RWPE1 (cell line): ENCODE results near the gene MRC2.

Experiments used
- CTCF ChIA-PET: fragments of 350-600 bp; sonication (Branson Sonifier 250); formaldehyde crosslinking; extraction: SDS; loops from one replicate; lab custom pipeline; 2021; lab: Yijun Ruan, JAX
- POLR2A ChIA-PET: fragments of 400-600 bp; formaldehyde crosslinking; extraction: SDS; loops from one replicate; lab custom pipeline; 2020; ENCODE audit warnings: antibody characterized with exemption; ENCODE audit not compliant: low non-redundant PET; lab: Yijun Ruan, JAX
- DNase-seq: peaks from one replicate; pipeline ENCODE4 v3.0.0; 2012; ENCODE audit warnings: low spot score
- H3K27ac ChIP-seq: fragments of 450-650 bp; 2 replicates; pipeline ENCODE4 v1.5.1; 2017
- TF ChIP-seq, protein P1 (sequence below): fragments of 450-650 bp; conservative IDR thresholded peaks from 2 replicates; pipeline ENCODE4 v1.5.1; 2017; ENCODE audit warnings: low read depth, mild to moderate bottlenecking

The MRC2 gene

DNA sequence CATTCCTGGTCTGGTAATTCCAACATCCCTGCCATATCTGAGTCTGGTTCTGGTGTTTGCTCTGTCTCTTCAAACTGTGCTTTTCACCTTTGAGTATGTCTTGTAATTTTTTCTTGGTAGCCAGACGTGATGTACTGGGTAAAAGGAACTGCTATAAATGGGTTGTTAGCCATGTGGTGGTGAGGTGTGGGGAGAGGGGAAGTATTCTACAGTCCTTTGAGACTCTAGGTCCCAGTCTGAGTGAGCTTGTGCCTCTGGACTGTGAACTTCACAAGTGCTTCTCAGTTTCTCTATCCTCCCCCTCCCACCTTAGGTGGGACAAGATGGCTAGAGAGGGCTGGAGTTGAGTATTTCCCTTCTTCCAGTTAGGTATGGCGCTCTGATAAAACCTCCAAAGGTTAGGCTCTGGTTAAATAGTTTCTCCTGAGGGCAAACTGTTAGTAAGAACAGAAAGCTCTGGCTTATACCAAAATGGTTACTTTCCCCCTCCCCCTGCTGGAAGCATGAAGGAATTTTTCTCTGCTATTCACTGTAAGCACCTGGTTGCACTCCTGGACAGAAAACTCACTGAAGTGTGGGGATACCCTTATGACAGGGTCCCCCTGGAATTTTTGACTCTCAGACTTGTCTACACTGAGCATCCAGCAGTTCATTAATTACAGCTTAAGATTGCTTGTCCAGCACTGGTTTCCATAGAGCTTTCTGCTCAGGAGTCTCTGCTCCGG, 92.8 kb downstream of the MRC2 start:
- CTCF ChIA-PET: interaction anchor here (0.7 to 0.9 kb wide), 6 partner anchors 12 to 143 kb away, joined by 3 to 9 read pairs (median 3); no protein-coding TSS in a partner anchor
- TF ChIP-seq, protein P1, sequence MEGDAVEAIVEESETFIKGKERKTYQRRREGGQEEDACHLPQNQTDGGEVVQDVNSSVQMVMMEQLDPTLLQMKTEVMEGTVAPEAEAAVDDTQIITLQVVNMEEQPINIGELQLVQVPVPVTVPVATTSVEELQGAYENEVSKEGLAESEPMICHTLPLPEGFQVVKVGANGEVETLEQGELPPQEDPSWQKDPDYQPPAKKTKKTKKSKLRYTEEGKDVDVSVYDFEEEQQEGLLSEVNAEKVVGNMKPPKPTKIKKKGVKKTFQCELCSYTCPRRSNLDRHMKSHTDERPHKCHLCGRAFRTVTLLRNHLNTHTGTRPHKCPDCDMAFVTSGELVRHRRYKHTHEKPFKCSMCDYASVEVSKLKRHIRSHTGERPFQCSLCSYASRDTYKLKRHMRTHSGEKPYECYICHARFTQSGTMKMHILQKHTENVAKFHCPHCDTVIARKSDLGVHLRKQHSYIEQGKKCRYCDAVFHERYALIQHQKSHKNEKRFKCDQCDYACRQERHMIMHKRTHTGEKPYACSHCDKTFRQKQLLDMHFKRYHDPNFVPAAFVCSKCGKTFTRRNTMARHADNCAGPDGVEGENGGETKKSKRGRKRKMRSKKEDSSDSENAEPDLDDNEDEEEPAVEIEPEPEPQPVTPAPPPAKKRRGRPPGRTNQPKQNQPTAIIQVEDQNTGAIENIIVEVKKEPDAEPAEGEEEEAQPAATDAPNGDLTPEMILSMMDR: no peak; the same call in 1 of the 2 replicates
- POLR2A ChIA-PET: interaction anchor here (0.6 kb wide), 1 partner anchor 248 kb away, joined by 7 read pairs; no protein-coding TSS in a partner anchor
- no peak overlapping the region for H3K27ac ChIP-seq
- no peak for DNase-seq

DNA sequence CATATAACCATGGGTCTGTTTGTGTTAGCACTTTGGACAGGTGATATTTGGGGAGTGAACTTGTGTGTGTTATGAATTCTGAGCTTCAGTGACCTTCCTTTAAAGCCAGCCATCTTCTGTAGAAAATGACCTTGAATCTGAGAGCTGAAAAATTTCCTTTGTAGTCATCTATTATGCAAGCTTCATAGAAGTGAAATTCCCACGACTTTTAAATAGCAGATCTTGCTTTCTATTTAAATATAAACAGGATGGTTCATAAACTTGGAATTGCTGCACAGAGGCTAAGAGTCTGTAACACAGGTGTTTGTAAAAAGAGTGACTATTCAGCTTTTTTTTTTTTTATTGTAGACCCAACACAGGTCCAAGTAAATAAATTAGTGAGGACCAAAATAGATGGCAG, 95.2 kb downstream of the MRC2 start:
- no peak for DNase-seq
- POLR2A ChIA-PET: interaction anchor here (1.2 kb wide), 1 partner anchor 17 kb away, joined by 3 read pairs; no protein-coding TSS in a partner anchor
- no peak overlapping the region for H3K27ac ChIP-seq
- CTCF ChIA-PET: interaction anchor here (0.5 to 0.7 kb wide), 4 partner anchors 30 to 205 kb away, joined by 3 to 6 read pairs (median 3); no protein-coding TSS in a partner anchor
- TF ChIP-seq, protein P1: no peak

DNA sequence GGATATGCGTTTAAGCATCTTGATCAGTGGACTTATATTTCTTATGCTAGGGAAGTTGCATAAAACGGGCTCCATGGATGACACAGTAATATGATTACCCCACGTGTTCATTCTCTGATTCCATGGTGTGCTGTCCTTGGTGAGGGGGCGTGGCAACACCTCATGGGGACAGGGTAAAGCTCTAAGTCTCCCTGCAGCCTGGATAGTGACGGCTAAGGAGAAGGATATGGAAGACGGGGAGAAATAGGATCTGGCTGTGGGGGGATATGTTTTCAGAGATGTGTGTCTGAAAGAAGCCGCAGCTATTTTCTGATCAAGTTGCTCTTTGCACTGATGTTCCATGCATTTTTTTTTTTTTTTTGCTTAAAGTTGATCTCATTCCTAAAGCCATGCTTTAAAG, 96.4 kb downstream of the MRC2 start:
- no peak for DNase-seq
- TF ChIP-seq, protein P1: no peak
- H3K27ac ChIP-seq: no peak overlapping the region
- ChIA-PET CTCF (interaction anchor here (1.6 kb wide), 1 partner anchor 56 kb away, joined by 6 read pairs; no protein-coding TSS in a partner anchor), POLR2A (no interaction called here)

DNA sequence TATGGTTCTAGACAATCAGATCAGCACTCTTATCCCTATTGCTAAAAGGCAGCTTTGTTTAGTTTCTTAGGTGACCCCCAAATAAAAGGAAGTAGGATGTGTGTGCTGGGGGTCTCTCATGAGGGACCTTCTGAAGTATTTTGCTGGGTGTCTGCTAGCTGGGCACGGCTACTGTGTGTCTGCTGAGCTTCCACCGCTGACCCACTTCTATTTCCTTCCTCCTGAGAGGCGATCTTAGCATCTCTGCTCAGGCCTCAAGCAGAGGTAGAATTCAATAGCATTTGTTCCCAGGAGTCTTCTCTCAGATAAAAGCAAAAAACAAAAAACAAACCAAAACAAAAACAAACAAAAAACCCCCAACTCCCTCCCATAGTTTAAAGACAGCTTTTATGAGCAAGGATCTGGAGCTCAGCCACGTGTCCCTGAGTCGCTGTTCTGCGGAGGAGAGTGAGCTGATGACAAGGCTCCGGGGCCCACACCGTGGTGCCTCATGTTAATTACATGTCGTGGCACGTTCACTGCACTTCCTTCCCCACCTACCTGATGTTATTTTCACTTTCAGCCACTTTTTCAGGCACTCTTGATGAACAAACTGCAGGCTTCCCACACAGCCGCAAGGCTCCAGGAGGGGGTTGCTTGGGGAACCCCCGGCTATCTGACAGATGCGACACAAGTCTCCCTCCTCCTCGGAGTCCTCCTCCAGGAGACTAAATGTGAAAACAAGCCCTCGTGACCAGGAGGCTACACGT, 97.1 kb downstream of the MRC2 start:
- TF ChIP-seq, protein P1: no peak
- CTCF ChIA-PET: interaction anchor here (1.6 kb wide), 1 partner anchor 55 kb away, joined by 6 read pairs; no protein-coding TSS in a partner anchor
- POLR2A ChIA-PET: no interaction called here
- H3K27ac ChIP-seq: peak overlapping the region; percentile 71
- DNase-seq: peak; percentile 81

- CTCF ChIA-PET: no interaction called here
- H3K27ac ChIP-seq: peak overlapping the region; percentile 71
- TF ChIP-seq, protein P1: no peak
- DNase-seq: no peak
- POLR2A ChIA-PET: no interaction called here
Observed at GRCh38 chr17:62725791-62726249, 98.3 kb downstream of the MRC2 start.
